GM15510 (cell line): ENCODE measurements around the gene VWC2L.

ENCODE experiments used
- POLR2A ChIP-seq: IDR thresholded peaks from 3 replicates; pipeline ENCODE4 v1.6.1; 2011; ENCODE audit warnings: borderline replicate concordance; ENCODE audit not compliant: insufficient read length; ENCODE audit errors: extremely low read depth

VWC2L gene

GRCh38 chr2:214545898-214546542 lies 135.2 kb downstream of the VWC2L start:
- TF ChIP-seq POLR2A: no peak

- no peak for TF ChIP-seq POLR2A
These were observed 137.1 kb downstream of the VWC2L start for GRCh38 chr2:214547931-214548330.

GRCh38 chr2:214549946-214550345 lies 139.1 kb downstream of the VWC2L start:
- no peak for TF ChIP-seq POLR2A

GRCh38 chr2:214550786-214551185 lies 139.9 kb downstream of the VWC2L start:
- no peak for TF ChIP-seq POLR2A

- TF ChIP-seq POLR2A: no peak
These were observed 147.0 kb downstream of the VWC2L start for GRCh38 chr2:214557884-214558283.

GRCh38 chr2:214558341-214558740 lies 147.5 kb downstream of the VWC2L start:
- no peak for TF ChIP-seq POLR2A

- TF ChIP-seq POLR2A: no peak
These were observed 149.3 kb downstream of the VWC2L start for GRCh38 chr2:214560176-214560575.

GRCh38 chr2:214560618-214561190 lies 149.8 kb downstream of the VWC2L start:
- TF ChIP-seq POLR2A: no peak

GRCh38 chr2:214565246-214565645 lies 154.4 kb downstream of the VWC2L start:
- no peak for TF ChIP-seq POLR2A

- no peak for TF ChIP-seq POLR2A
These were observed 155.6 kb downstream of the VWC2L start for GRCh38 chr2:214566457-214566856.

GRCh38 chr2:214569419-214570035 lies 158.7 kb downstream of the VWC2L start:
- TF ChIP-seq POLR2A: no peak

- TF ChIP-seq POLR2A: no peak
These were observed 163.4 kb downstream of the VWC2L start for GRCh38 chr2:214574084-214574781.

GRCh38 chr2:214575030-214575429 lies 164.2 kb downstream of the VWC2L start:
- no peak for TF ChIP-seq POLR2A

- TF ChIP-seq POLR2A: no peak
These were observed 164.6 kb downstream of the VWC2L start for GRCh38 chr2:214575465-214575864.

GRCh38 chr2:214577769-214578168 lies 166.9 kb downstream of the VWC2L start:
- no peak for TF ChIP-seq POLR2A

GRCh38 chr2:214578442-214578841 lies 167.6 kb downstream of the VWC2L start:
- TF ChIP-seq POLR2A: no peak

GRCh38 chr2:214579035-214579434 lies 168.2 kb downstream of the VWC2L start:
- TF ChIP-seq POLR2A: no peak

GRCh38 chr2:214587442-214587841 lies 176.6 kb downstream of the VWC2L start:
- no peak for TF ChIP-seq POLR2A
